Measurements from ENCODE around the gene MRTFA. TPM values are rescaled to one million over a fixed set of nuclear protein-coding genes. Genes with fewer than 3 reads are reported as not detected.

MRTFA gene
- total RNA-seq, 2 donors from 2014 or later, result 71.0 to 104 TPM

DNA sequence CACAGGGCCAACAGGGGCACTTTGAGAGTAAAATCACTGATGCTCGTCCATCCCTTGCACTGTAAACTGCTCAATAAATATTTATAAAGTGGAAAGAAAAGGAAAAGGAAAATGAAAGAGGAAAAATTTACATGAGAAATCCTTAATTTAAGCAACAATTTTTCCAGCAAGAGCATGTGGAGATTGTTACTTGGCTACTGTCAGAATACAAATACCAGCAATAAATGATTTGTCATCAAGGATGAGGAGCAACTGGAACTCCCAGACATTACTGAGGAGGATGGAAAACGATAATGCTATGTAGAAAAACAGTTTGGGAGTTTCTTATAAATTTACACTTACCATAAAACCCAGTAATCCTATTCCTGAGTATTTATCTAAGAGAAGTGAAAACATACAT is 143.1 kb downstream of the MRTFA start:
- no peak for DNase-seq (ENCODE audit: low spot score)
- Histone ChIP-seq H3K9me3 (no peaks in the 10 kb centered on the region), H3K36me3 (no peaks in the 10 kb centered on the region), H3K27ac (no peak overlapping the region), H3K27me3 (replicated peaks; ENCODE audit: insufficient read depth) (no peaks in the 10 kb centered on the region), H3K4me3 (no peak overlapping the region), H3K4me1 (replicated peaks) (peaks cover 3% of the 10 kb centered on the region)
- intact Hi-C loops (cut with DNase I), result no loop called here
- TF ChIP-seq POLR2AphosphoS5 (IDR thresholded peaks at IDR 0.05), result no peak
- no peak for TF ChIP-seq POLR2A (IDR thresholded peaks at IDR 0.05)
- WGBS, result 79% methylated on average over 2 of the region's 2 CpGs

DNA sequence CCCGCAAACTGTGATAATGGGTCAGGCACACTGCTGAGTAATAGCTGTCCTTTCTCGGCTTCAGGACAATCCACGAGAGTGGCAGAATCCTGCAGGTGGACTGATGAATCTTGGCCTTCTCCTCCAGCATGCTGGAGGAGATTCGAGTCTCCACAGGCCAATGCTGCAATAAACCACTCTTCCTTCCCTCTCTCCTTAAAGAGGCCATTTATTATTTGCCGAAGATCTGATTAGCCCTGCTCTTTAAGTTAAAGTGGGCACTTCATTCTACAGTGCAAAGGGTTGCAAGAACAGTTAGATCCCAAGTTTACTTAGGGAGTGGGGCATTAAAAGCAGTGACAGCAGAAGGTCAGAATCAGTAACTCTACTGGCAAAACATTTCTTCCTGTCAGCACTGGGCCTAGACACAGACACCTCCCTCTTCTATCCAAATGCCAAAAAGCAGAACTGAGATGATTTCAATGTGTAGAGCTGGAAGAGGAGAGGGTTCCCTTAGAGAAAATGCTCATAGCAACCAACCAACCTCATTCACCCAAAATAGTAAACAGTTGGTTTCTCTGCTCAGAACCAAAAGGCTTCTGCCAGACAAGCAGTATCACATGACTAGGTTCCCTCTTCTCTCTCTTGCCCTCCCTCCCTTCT is 144.4 kb downstream of the MRTFA start:
- H3K27ac ChIP-seq, result peak overlapping the region in 1 of 2 donors; percentile 8
- 23% methylated on average over 5 of the region's 5 CpGs for WGBS
- no peak for DNase-seq (ENCODE audit: low spot score)
- H3K9me3 ChIP-seq, result no peaks in the 10 kb centered on the region
- H3K27me3 ChIP-seq (replicated peaks; ENCODE audit: insufficient read depth), result no peaks in the 10 kb centered on the region
- H3K4me3 ChIP-seq, result no peak overlapping the region
- TF ChIP-seq POLR2A (IDR thresholded peaks at IDR 0.05), result no peak
- TF ChIP-seq POLR2AphosphoS5 (IDR thresholded peaks at IDR 0.05), result peak; percentile 4
- intact Hi-C loops (cut with DNase I), result no loop called here
- no peaks in the 10 kb centered on the region for H3K36me3 ChIP-seq
- H3K4me1 ChIP-seq (replicated peaks), result peaks cover 3% of the 10 kb centered on the region

GRCh38 chr22:40487663-40488249 is 148.8 kb downstream of the MRTFA start:
- Histone ChIP-seq H3K4me1 (replicated peaks) (peaks cover 3% of the 10 kb centered on the region), H3K27ac (no peak overlapping the region), H3K9me3 (no peaks in the 10 kb centered on the region), H3K36me3 (no peaks in the 10 kb centered on the region), H3K4me3 (no peak overlapping the region), H3K27me3 (replicated peaks; ENCODE audit: insufficient read depth) (no peaks in the 10 kb centered on the region)
- WGBS, result 47% methylated on average over 3 of the region's 3 CpGs
- peak in 3 of 4 experiments; percentile 33 to 67 (median 47) for TF ChIP-seq CTCF (IDR thresholded peaks at IDR 0.05)
- no peak for TF ChIP-seq POLR2A (IDR thresholded peaks at IDR 0.05)
- no peak for TF ChIP-seq POLR2AphosphoS5 (IDR thresholded peaks at IDR 0.05)
- intact Hi-C loops (cut with DNase I), result loop anchor here (5.0 kb wide), 1 partner anchor 45 kb away; no protein-coding TSS in a partner anchor
- no peak for DNase-seq (ENCODE audit: low spot score)

- WGBS, result 91% methylated on average over 2 of the region's 2 CpGs
- intact Hi-C loops (cut with DNase I), result loop anchor here (5.0 kb wide), 1 partner anchor 45 kb away; no protein-coding TSS in a partner anchor
- no peaks in the 10 kb centered on the region for H3K9me3 ChIP-seq
These were observed 149.4 kb downstream of the MRTFA start for GRCh38 chr22:40486962-40487602.

GRCh38 chr22:40485813-40486667 is 150.5 kb downstream of the MRTFA start:
- no peak for TF ChIP-seq POLR2A (IDR thresholded peaks at IDR 0.05)
- no peak for TF ChIP-seq POLR2AphosphoS5 (IDR thresholded peaks at IDR 0.05)
- TF ChIP-seq CTCF (IDR thresholded peaks at IDR 0.05), result no peak
- WGBS, result 60% methylated on average over 12 of the region's 12 CpGs
- no peak overlapping the region for H3K4me3 ChIP-seq
- no peaks in the 10 kb centered on the region for H3K36me3 ChIP-seq
- H3K9me3 ChIP-seq, result no peaks in the 10 kb centered on the region
- no peaks in the 10 kb centered on the region for H3K27me3 ChIP-seq (replicated peaks; ENCODE audit: insufficient read depth)
- intact Hi-C loops (cut with DNase I), result loop anchor here (5.0 kb wide), 1 partner anchor 44 kb away; no protein-coding TSS in a partner anchor
- no peaks in the 10 kb centered on the region for H3K4me1 ChIP-seq (replicated peaks)
- H3K27ac ChIP-seq, result peak overlapping the region in 1 of 2 donors; percentile 2
- peak; percentile 34 for DNase-seq (ENCODE audit: low spot score)

More at GRCh38 chr22:40486962-40487602, 149.4 kb downstream of the MRTFA start:
- no peak for DNase-seq (ENCODE audit: low spot score)
- Histone ChIP-seq H3K4me1 (replicated peaks) (peaks cover 1% of the 10 kb centered on the region), H3K4me3 (no peak overlapping the region), H3K27me3 (replicated peaks; ENCODE audit: insufficient read depth) (no peaks in the 10 kb centered on the region), H3K27ac (no peak overlapping the region), H3K36me3 (no peaks in the 10 kb centered on the region)
- no peak for TF ChIP-seq POLR2AphosphoS5 (IDR thresholded peaks at IDR 0.05)
- no peak for TF ChIP-seq POLR2A (IDR thresholded peaks at IDR 0.05)
- TF ChIP-seq CTCF (IDR thresholded peaks at IDR 0.05), result no peak

Data from prostate gland (tissue), 2 donors.